ENCODE measurements around the gene UBQLN1. TPM values are rescaled to one million over a fixed set of nuclear protein-coding genes. Genes with fewer than 3 reads are reported as not detected.

The UBQLN1 gene
- 95.3 TPM for total RNA-seq
- 45.6 TPM for polyA plus RNA-seq (ENCODE audit: insufficient read depth, low read depth, low replicate concordance)
- long read RNA-seq, donor 1, full-length matches to known transcripts, result 12 of 23 reads
- long read RNA-seq, donor 1, partial matches to known transcripts, result 11 of 23 reads
- long read RNA-seq, donor 1, other reads (novel, unspliced or antisense), result 0 of 23 reads
- long read RNA-seq, donor 2, full-length matches to known transcripts, result 16 of 16 reads
- long read RNA-seq, donor 2, partial matches to known transcripts, result 0 of 16 reads
- long read RNA-seq, donor 2, other reads (novel, unspliced or antisense), result 0 of 16 reads
- long read RNA-seq, donor 3, full-length matches to known transcripts, result 22 of 27 reads
- long read RNA-seq, donor 3, partial matches to known transcripts, result 5 of 27 reads
- long read RNA-seq, donor 3, other reads (novel, unspliced or antisense), result 0 of 27 reads
- long read RNA-seq, donor 4, full-length matches to known transcripts, result 18 of 28 reads
- long read RNA-seq, donor 4, partial matches to known transcripts, result 10 of 28 reads
- long read RNA-seq, donor 4, other reads (novel, unspliced or antisense), result 0 of 28 reads
- long read RNA-seq, donor 5, full-length matches to known transcripts, result 2 of 2 reads
- long read RNA-seq, donor 5, partial matches to known transcripts, result 0 of 2 reads
- long read RNA-seq, donor 5, other reads (novel, unspliced or antisense), result 0 of 2 reads
- long read RNA-seq, donor 6, full-length matches to known transcripts, result 7 of 7 reads
- long read RNA-seq, donor 6, partial matches to known transcripts, result 0 of 7 reads
- long read RNA-seq, donor 6, other reads (novel, unspliced or antisense), result 0 of 7 reads
- long read RNA-seq, donor 7, full-length matches to known transcripts, result 15 of 26 reads
- long read RNA-seq, donor 7, partial matches to known transcripts, result 1 of 26 reads
- long read RNA-seq, donor 7, other reads (novel, unspliced or antisense), result 10 of 26 reads
- long read RNA-seq, donor 8, full-length matches to known transcripts, result 11 of 30 reads
- long read RNA-seq, donor 8, partial matches to known transcripts, result 19 of 30 reads
- long read RNA-seq, donor 8, other reads (novel, unspliced or antisense), result 0 of 30 reads
- long read RNA-seq, donor 9, full-length matches to known transcripts, result 10 of 21 reads
- long read RNA-seq, donor 9, partial matches to known transcripts, result 11 of 21 reads
- long read RNA-seq, donor 9, other reads (novel, unspliced or antisense), result 0 of 21 reads
- long read RNA-seq, donor 10, full-length matches to known transcripts, result 17 of 23 reads
- long read RNA-seq, donor 10, partial matches to known transcripts, result 6 of 23 reads
- long read RNA-seq, donor 10, other reads (novel, unspliced or antisense), result 0 of 23 reads

- intact Hi-C loops (cut with DNase I), result no loop called here
- H3K4me3 ChIP-seq (ENCODE audit: low read length in 3 of 3), result peak within 1 kb of the TSS; percentile 88 to 99 (median 91)
- no peak for TF ChIP-seq CTCF (IDR thresholded peaks at IDR 0.05; ENCODE audit: borderline replicate concordance, extremely low read depth, insufficient read depth)
- H3K27me3 ChIP-seq (ENCODE audit: control insufficient read depth, insufficient read depth, low read length), result no peaks in the 10 kb centered on the region
- H3K9ac ChIP-seq (ENCODE audit: low read length in 3 of 3), result peak within 1 kb of the TSS; percentile 92 to 98 (median 95)
- peak; percentile 94 to 98 (median 97) for DNase-seq
- no peak for FAIRE-seq
- peak within 1 kb of the TSS; percentile 99 to 100 for H3K27ac ChIP-seq (ENCODE audit: low read depth in 2 of 2, low read length in 2 of 2)
- H3K4me1 ChIP-seq (ENCODE audit: control insufficient read depth in 2 of 3, insufficient read depth in 2 of 3, low read depth in 1 of 3, low read length in 3 of 3), result peaks cover 0 to 4% (median 0%) of the 10 kb centered on the region in 3 donors
- no peaks in the 10 kb centered on the region for H3K9me3 ChIP-seq (ENCODE audit: control insufficient read depth in 2 of 3, insufficient read depth in 1 of 3, low read length in 3 of 3)
- H3K36me3 ChIP-seq (ENCODE audit: control insufficient read depth in 2 of 3, insufficient read depth in 3 of 3, low read length in 3 of 3), result no peaks in the 10 kb centered on the region
Measured at GRCh38 chr9:83707768-83708514, at the start of gene UBQLN1. Gene UBQLN1 (minus strand): TSS chr9:83707958. CDS start chr9:83707679, 279 bp downstream.

DNA sequence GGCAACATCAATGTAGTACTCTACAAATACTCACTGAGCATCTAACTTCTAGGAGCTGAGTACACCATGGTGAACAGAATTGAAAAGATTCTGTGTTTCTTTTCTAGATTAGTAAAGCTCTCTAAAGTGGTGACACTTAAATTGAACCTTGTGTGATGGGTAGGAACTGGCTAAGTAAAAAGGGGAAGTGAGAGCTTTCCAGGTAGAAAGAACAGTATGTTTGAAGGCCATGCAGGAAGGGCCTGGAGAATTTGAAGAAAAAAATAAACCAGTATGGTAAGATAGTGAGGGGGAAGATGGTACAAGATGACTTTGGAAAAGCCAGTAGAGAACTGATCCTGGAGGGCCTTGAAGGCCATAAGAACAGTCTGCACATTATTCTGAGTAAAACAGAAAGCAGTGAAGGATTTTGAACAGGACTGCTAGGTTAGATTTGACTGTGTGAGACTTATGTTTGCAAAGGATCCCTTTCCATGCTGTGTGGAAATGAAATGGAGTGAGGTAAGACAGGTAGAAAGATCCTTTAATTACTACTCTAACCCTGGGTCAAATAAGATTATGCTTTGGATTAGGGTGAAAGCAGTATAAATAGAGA lies 46.7 kb upstream of the UBQLN1 start:
- TF ChIP-seq CTCF (IDR thresholded peaks at IDR 0.05; ENCODE audit: borderline replicate concordance, extremely low read depth, insufficient read depth), result no peak
- intact Hi-C loops (cut with DNase I), result no loop called here
- no peaks in the 10 kb centered on the region for H3K9me3 ChIP-seq (ENCODE audit: control insufficient read depth in 2 of 3, insufficient read depth in 1 of 3, low read length in 3 of 3)
- no peak overlapping the region for H3K9ac ChIP-seq (ENCODE audit: low read length in 3 of 3)
- no peak overlapping the region for H3K27ac ChIP-seq (ENCODE audit: low read depth in 2 of 2, low read length in 2 of 2)
- H3K4me3 ChIP-seq (ENCODE audit: low read length in 3 of 3), result no peak overlapping the region
- DNase-seq, result no peak
- no peaks in the 10 kb centered on the region for H3K4me1 ChIP-seq (ENCODE audit: control insufficient read depth in 2 of 3, insufficient read depth in 2 of 3, low read depth in 1 of 3, low read length in 3 of 3)
- H3K27me3 ChIP-seq (ENCODE audit: control insufficient read depth, insufficient read depth, low read length), result no peaks in the 10 kb centered on the region
- no peak for FAIRE-seq
- H3K36me3 ChIP-seq (ENCODE audit: control insufficient read depth in 2 of 3, insufficient read depth in 3 of 3, low read length in 3 of 3), result peaks cover 0 to 2% (median 0%) of the 10 kb centered on the region in 3 donors

DNA sequence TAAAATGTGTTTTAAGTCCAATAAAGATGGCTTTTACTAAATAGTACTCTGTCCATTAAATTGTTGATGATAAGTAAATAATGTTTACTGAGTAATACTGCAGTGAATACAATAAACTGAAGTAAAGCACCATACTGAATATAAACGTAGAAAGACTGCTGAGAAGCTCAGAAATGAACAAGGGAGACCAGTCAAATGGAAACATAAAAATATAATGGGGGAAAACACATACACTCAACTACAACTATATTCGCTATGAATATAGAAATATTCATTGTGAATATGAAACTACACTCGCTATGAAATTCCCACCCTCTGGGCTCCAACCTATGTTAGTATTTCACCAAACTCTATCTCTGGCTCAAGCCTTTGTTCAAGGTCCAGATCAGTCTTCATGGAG lies 41.9 kb upstream of the UBQLN1 start:
- peaks cover 0 to 2% (median 0%) of the 10 kb centered on the region in 3 donors for H3K36me3 ChIP-seq (ENCODE audit: control insufficient read depth in 2 of 3, insufficient read depth in 3 of 3, low read length in 3 of 3)

More for the DNA sequence above, 41.9 kb upstream of the UBQLN1 start:
- H3K27me3 ChIP-seq (ENCODE audit: control insufficient read depth, insufficient read depth, low read length), result no peaks in the 10 kb centered on the region
- intact Hi-C loops (cut with DNase I), result no loop called here
- TF ChIP-seq CTCF (IDR thresholded peaks at IDR 0.05; ENCODE audit: borderline replicate concordance, extremely low read depth, insufficient read depth), result no peak
- no peak for FAIRE-seq
- no peak for DNase-seq
- H3K9ac ChIP-seq (ENCODE audit: low read length in 3 of 3), result no peak overlapping the region
- H3K27ac ChIP-seq (ENCODE audit: low read depth in 2 of 2, low read length in 2 of 2), result no peak overlapping the region
- H3K4me3 ChIP-seq (ENCODE audit: low read length in 3 of 3), result no peak overlapping the region
- no peaks in the 10 kb centered on the region for H3K9me3 ChIP-seq (ENCODE audit: control insufficient read depth in 2 of 3, insufficient read depth in 1 of 3, low read length in 3 of 3)
- H3K4me1 ChIP-seq (ENCODE audit: control insufficient read depth in 2 of 3, insufficient read depth in 2 of 3, low read depth in 1 of 3, low read length in 3 of 3), result no peaks in the 10 kb centered on the region

Measured in kidney (tissue), 22 donors.